GM21619 (cell line): Measurements from ENCODE around the gene PTPRT.

Experiments used
- ATAC-seq: cut with Tn5 transposase; IDR thresholded peaks from one replicate; pipeline ENCODE4 v1.9.1; 2021; ENCODE audit not compliant: unreplicated experiment

PTPRT gene

GRCh38 chr20:42978184-42978974, 211.3 kb downstream of the PTPRT start:
- ATAC-seq: no peak

GRCh38 chr20:42975974-42976373, 213.7 kb downstream of the PTPRT start:
- no peak for ATAC-seq

GRCh38 chr20:42974347-42974746, 215.4 kb downstream of the PTPRT start:
- no peak for ATAC-seq

GRCh38 chr20:42972591-42972990, 217.1 kb downstream of the PTPRT start:
- ATAC-seq: no peak

- ATAC-seq: no peak
Measured at GRCh38 chr20:42968746-42969145, 221.0 kb downstream of the PTPRT start.

- no peak for ATAC-seq
Measured at GRCh38 chr20:42963796-42964195, 225.9 kb downstream of the PTPRT start.

- ATAC-seq: no peak
Measured at GRCh38 chr20:42961771-42962170, 227.9 kb downstream of the PTPRT start.

GRCh38 chr20:42959996-42960395, 229.7 kb downstream of the PTPRT start:
- no peak for ATAC-seq

GRCh38 chr20:42958367-42959069, 231.2 kb downstream of the PTPRT start:
- no peak for ATAC-seq

- ATAC-seq: no peak
Measured at GRCh38 chr20:42957704-42958095, 232.0 kb downstream of the PTPRT start.

GRCh38 chr20:42957018-42957703, 232.5 kb downstream of the PTPRT start:
- ATAC-seq: no peak

GRCh38 chr20:42955713-42956112, 234.0 kb downstream of the PTPRT start:
- ATAC-seq: no peak

GRCh38 chr20:42954951-42955350, 234.8 kb downstream of the PTPRT start:
- no peak for ATAC-seq

- no peak for ATAC-seq
Measured at GRCh38 chr20:42949950-42950349, 239.8 kb downstream of the PTPRT start.

GRCh38 chr20:42945234-42945994, 244.3 kb downstream of the PTPRT start:
- ATAC-seq: no peak

GRCh38 chr20:42941629-42942028, 248.1 kb downstream of the PTPRT start:
- no peak for ATAC-seq

GRCh38 chr20:42938441-42939205, 251.1 kb downstream of the PTPRT start:
- ATAC-seq: no peak

- ATAC-seq: no peak
Measured at GRCh38 chr20:42936482-42936881, 253.2 kb downstream of the PTPRT start.

GRCh38 chr20:42924215-42924614, 265.5 kb downstream of the PTPRT start:
- ATAC-seq: no peak

- ATAC-seq: no peak
Measured at GRCh38 chr20:42923348-42923918, 266.3 kb downstream of the PTPRT start.
